ENCODE results near the gene MLLT1.
"Not testable (repeated sequence)": the region's sequence is repeated elsewhere in the genome, so short reads cannot be mapped to it uniquely, and the experiment has no call there.

MLLT1 gene, protein sequence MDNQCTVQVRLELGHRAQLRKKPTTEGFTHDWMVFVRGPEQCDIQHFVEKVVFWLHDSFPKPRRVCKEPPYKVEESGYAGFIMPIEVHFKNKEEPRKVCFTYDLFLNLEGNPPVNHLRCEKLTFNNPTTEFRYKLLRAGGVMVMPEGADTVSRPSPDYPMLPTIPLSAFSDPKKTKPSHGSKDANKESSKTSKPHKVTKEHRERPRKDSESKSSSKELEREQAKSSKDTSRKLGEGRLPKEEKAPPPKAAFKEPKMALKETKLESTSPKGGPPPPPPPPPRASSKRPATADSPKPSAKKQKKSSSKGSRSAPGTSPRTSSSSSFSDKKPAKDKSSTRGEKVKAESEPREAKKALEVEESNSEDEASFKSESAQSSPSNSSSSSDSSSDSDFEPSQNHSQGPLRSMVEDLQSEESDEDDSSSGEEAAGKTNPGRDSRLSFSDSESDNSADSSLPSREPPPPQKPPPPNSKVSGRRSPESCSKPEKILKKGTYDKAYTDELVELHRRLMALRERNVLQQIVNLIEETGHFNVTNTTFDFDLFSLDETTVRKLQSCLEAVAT

DNA sequence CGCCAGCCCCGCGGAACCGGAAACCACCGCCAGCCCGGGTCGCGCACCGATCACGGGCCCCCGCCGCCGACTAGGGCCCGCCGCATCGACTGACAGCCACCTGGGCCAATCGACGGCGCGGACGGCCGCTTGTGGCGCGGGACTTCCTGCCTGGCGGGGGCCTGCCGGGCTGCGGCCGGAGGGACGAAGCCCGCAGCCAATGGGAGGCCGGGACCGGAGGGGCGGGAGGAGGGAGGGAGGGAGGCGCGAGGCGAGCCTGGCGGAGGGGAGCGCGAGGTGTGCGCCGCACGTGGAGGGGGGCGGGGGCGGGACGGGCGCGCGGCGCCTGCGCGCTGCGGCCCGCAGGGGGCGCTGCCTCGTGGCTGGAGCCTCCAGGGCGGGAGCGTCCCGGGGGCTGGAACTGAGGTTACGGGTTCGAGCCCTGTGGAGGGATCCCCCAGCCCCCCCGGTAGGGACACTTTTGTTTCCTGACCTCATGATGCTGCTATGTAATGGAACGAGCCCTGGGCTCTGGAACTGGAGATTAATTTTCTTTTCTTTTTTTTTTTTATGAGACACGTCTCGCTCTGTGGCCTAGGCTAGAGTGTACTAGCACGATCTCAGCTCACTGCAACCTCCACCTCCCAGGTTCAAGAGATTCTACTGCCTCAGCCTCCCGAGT, at the start of gene MLLT1:
TSS of gene MLLT1 (minus strand) at position 45 of the 661 bp plus-strand sequence. CDS start 191 bp downstream, outside the sequence.
- peak; percentile 92 for DNase-seq (ENCODE audit: low read depth)

DNA sequence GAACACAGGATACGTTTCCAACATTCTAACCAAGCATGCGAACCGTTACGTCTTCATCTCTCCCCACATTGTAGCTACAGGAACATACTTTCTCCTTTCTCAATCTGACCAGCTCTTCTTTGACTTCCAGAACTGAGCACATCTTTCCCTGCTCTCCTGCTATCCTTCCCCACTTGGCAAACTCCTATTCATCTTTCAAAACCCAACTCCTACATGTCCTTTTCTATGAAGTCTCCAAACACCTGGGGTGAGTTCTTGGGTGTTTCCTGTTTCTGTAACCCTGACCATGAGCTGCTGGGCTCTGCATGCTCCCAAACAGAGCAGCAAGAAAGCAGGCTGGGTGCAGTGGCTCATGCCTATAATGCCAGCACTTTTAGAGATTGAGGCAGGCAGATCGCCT, 47.0 kb upstream of the MLLT1 start:
- no peak for DNase-seq (ENCODE audit: low read depth)

DNA sequence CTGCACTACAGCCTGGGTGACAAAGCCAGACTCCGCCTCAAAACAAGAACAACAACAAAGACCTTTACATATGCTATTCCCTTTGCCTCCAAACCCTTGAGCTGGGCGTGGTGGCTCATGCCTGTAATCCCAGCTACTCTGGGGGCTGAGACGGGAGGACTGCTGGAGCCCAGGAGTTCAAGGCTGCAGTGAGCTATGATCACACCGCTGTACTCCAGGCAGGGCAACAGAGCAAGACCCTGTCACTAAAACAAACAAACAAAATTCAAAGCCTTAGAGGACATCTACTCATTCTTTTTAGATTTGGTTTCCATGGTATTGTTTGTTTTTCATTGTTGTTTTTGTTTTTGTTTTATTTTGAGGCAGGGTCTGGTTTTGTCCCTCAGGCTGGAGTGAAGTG, 45.8 kb upstream of the MLLT1 start:
- no peak for DNase-seq (ENCODE audit: low read depth)

DNA sequence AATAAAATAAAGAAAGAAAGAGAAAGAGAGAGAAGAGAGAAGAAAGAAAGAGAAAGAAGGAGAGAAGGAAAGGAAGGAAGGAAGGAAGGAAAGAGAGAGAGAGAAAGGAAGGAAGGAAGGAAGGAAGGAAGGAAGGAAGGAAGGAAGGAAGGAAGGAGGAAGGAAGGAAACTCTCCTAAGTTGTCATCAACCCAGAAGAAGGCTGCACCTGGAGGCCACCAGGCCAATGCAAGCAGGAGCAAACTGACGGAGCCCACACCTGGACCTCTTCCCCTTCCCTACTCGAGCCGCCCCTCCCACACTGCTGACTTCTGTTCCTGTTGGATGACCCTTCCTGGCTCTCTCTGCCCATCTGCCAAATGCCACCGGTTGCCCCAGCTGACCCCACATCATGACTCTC, 45.0 kb upstream of the MLLT1 start:
- no peak for DNase-seq (ENCODE audit: low read depth)

DNA sequence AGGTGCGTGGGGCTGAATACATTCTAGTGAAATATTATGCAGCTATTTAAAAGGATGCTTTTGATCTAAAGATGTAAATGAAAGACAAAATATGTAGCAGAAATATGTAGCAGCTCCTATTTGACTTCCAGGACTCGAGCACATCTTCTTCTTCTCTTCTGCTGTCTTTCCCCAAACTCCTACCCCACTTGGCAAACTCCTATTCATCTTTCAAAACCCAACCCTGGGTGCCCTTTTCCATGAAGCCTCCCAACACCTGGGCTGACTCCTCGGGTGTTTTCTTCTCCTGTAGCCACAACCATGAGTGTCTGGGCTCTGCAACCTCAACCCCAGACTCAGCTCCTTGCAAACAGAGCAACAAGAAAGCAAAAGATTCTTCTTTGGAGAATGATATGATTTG, 42.5 kb upstream of the MLLT1 start:
- no peak for DNase-seq (ENCODE audit: low read depth)

DNA sequence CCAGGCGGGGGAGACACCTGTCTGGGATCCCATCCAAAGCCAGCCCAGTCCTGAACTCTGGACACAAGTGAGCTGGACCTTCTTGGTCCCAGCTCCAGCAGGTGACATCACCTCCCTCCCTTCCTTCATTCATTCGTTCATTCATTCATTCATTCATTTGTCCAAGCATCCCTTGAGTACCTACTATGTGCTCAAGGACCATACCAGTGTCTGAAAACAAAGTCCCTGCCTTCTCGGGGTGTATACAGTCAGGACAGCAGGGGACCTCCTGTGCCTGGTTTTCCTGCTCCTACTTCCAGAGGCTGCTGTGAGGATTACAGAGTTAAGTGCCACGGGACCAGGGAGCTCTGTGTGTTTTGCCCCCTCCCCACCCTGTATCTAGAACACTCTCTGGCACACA, 39.6 kb upstream of the MLLT1 start:
- DNase-seq (ENCODE audit: low read depth): no peak

DNA sequence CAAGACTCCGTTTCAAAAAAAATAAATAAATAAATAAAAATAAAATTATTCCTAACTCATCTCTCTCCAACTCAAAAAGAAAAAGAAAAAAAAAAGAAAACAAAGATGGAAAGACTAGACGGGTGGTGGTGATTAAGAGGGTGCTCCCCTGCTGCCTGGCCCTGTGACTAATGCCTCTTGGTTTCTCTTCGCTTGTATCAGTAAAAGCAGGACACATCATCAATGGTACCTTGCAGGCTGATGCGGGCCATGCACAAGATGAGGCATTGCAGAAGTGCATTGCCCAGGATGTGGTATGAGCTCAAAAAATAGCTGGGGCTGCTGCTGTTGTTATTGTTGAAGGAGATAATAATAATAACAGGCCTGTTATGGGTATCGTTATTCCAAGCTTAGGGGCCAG, 39.0 kb upstream of the MLLT1 start:
- no peak for DNase-seq (ENCODE audit: low read depth)

DNA sequence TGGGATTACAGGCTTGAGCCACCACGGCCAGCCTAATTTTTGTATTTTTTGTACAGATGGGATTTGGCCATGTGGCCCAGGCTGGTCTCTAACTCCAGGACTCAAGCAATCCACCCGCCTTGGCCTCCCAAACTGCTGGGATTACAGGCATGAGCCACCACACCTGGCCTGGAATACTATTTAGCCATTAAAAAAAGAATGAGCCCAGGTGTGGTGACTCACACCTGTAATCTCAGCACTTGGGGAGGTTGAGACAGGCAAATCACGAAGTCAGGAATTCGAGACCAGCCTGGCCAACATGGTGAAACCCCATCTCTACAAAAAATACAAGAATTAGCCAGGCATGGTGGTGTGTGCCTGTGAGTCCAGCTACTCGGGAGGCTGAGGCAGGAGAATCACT, 35.9 kb upstream of the MLLT1 start:
- not testable (repeated sequence) for DNase-seq (ENCODE audit: low read depth)

DNA sequence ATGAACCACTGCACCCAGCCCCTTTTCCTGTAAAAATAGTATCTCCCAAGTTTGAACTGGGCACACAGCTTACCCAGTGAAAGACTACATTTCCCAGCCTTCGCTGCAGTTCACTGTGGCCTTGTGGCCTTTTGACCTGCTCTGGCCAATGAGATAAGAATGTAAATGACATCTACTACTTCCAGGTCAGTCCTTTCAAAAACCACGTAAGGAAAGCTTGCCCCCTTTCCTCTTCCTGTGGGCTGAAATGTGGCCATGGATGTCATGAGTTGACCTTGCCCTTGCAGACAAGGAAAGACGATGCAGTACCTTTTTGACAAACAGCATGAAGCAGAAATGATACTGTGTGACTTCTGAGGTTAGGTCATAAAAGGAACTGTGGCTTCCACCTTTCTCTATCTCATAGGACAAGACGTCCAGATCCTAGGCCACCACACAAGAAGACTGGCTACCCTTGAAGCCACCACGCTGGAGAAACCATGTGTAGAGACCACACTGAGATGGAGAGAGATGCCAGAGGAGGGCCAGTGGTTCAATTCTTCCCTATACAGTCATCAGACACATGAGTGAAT, 33.7 kb upstream of the MLLT1 start:
- no peak for DNase-seq (ENCODE audit: low read depth)

DNA sequence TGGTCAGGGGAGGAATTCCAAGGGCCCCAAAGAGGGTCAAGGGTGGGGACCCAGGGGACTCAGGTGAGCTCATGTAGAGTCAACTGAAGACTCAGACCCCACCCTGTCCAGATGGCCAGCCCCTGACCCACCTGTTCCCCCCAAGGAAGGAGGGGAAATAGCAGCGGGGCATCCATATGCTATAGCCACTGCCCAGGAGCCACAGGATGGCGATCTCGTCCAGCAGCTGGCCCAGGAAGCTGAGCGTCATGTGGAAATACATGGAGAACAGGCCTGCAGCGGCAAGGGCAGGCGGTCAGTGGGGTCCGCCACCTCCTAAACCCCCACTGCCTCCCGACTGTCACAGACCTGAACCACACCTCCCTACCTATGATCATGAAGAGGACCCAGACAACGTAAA, 32.2 kb upstream of the MLLT1 start:
- no peak for DNase-seq (ENCODE audit: low read depth)

DNA sequence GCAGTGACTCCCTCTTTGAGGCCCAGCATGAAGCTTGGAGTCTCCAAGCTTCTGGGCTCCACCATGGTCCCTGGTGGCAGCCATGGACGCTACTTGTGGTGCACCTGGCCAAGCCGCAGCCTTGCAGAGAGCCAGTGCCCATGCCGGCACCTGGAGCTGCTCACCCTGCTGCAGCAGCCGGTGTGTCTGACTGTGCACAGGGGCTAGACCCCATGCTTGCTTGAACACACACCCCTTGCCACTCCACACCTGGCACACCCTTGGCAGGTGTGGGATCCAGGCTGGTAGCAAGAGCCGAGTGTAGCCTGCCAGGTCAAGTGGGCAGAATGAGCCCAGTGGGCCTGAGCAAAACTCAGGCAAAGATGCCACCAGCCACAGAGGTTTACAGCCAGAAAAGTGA, 18.6 kb upstream of the MLLT1 start:
- no peak for DNase-seq (ENCODE audit: low read depth)

DNA sequence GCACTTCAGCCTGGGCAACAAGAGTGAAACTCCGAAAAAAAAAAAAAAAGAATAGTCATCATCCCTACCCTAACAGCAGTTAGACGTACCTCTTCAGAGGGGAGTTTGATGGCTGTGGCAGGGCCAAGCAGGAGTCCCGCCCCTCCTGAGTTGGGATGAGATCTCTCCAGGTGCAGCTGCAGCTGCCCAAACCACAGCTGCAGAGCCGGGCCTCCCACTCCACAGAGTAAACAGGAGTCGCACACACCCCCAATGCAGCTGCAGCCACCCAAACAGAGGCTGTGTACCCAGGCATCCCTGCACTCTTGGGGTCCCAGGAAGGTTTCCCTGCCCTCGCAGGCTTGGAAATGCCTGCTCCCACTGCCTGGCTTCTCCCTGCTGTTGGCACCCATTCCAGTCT, 17.4 kb upstream of the MLLT1 start:
- DNase-seq (ENCODE audit: low read depth): no peak

DNA sequence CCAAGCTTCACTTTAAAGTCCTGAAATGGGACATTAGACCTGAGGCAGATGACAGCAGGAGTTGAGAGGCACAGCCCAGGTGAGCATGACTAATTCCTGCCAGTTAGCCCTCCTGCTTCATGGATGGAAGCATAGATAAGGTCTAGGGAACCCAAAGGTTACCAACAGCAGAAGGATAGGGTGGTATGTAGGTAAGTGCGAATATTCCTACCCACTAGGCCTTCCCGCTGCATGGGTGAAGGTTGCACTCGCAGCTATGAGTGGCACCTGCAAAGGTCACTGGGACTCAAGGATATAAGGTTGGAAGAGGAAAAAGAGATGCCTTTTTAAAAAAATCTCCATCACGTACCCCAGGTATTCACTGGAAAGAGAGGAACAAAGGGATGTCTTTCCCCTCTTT, 12.2 kb upstream of the MLLT1 start:
- no peak for DNase-seq (ENCODE audit: low read depth)

DNA sequence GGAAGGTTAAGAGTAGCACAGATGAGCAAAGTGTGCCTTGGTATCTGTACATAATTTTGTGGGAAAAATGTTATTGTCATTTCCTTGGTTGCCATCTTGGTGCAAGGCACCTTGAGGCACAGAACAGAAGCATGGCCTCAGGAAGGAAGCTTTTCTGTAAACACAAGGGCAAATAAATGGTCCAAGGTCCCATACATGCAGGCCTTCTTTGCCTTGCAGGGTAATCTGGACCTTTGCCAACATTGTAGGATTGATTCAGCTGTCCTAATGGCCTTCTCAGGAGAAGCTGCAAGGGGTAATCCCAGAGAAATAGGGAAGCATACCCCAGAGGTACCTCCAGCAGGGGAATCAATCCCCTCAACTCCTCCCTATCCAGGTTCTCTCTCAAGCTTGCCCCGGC, 9.0 kb upstream of the MLLT1 start:
- no peak for DNase-seq (ENCODE audit: low read depth)

DNA sequence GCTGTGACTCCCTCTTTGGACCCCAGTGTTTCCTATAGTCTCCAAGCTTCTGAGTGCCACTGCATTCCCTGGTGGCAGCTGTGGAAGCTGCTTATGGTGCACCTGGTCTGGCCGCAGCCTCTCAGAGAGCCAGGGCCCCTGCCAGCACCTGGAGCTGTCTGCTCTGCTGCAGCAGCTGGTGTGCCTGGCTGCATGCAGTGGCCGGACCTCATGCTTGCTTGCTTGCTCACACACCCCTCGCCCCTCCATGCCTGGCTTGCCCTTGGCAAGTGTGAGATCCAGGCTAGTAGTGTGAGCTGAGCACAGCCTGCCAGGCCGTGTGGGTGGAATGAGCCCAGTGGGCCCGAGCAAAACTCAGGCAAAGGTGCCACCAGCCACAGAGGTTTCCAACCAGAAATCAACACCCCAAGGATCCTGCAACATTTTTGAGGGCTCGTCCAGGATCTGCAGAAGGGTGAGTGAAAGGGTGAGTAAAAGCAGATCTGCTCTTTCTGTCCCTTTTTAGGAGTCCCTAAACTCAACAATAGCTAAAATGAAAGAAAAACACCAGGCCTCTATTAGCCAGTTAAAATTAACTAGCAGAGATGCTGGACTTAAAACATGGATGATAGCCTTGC, 7.6 kb upstream of the MLLT1 start:
- no peak for DNase-seq (ENCODE audit: low read depth)

DNA sequence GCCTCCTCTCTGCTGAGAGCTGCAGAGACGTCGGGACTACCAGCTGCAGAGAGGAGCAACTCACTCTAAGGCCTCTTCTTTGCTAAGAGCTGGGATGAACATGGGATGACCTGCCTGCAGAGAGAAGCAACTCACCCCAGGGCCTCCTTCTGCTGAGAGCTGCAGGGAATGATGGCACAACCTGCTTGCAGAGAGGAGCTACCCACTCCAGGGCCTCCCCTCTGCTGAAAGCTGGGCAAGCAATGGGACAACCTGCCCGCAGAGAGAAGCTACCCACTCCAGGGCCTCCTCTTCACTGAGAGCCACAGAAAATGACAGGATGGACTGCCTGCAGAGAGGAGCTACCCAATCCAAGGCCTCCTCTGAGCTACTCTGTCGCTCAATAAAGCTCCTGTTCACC, 6.9 kb upstream of the MLLT1 start:
- DNase-seq (ENCODE audit: low read depth): no peak

DNA sequence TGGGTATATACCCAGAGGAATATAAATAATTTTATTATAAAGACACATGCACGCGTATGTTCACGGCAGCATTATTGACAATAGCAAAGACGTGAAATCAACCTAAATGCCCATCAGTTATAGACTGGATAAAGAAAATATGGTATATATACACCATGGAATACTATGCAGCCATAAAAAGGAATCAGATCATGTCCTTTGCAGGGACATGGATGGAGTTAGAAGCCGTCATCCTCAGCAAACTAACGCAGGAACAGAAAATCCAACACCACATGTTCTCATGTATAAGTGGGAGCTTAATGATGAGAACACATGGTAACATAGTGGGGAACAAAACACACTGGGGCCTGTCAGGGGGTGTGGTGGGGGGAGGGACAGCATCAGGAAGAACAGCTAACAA, 2.6 kb upstream of the MLLT1 start:
- DNase-seq (ENCODE audit: low read depth): not testable (repeated sequence)

DNA sequence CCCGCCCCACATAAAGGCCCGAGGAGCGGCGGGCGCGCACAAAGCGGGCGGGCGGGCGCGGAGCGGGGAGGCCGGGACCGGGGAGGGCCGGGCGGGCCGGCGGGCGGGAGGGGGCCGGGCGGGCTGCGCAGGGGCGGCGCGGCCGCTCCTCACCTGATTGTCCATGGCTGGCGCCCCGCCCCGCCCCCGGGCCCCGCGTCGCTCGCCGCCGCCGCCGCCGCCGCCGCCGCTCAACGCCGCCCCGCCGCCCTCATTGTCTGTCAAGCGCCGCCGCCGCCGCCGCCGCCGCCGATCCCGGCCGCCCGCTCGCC, 200 bp downstream of the MLLT1 start:
- DNase-seq (ENCODE audit: low read depth): no peak

DNA sequence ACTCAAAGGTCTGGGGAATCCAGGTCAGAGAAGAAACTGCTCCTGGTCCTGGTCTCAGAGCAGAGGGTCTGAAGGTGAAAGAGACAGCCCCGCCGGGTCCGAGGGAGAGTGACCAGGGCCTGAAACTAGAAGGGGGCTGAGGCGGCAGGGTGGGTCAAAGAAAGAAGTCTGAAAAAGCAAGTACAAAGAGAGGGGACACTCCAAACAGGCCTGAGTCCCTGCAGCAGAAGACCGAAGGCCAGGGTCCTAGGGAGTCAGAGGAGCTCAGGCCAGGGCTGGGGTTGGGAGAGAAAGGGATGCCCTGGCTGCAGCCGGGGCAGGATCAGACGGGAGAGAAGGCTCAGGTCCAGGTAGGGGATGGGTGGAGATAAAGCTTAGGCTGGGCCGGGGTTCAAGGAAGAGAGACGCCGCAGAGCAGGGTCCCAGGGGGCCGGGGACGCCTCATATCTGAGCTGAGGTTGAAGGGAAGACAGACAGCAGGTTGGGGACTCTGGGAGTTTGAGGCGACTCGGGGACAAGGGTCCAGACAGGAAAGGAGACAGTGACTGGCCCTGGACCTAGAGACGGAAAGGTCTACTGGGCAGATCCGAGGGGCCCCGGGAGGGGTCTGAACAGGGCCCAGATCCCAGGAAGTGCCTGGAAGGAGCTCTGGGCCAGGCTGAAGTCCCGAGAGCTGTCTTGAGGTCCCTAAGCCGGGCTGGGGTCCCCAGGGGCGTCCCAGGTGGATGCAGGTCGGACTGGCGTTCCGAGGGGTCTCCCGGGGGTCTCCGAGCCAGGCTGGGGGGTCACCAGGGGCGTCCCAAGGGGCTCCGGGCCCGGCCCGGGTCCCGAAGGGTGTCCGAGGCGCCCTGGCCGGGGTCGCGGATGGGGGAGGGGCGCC, 795 bp downstream of the MLLT1 start:
- no peak for DNase-seq (ENCODE audit: low read depth)

DNA sequence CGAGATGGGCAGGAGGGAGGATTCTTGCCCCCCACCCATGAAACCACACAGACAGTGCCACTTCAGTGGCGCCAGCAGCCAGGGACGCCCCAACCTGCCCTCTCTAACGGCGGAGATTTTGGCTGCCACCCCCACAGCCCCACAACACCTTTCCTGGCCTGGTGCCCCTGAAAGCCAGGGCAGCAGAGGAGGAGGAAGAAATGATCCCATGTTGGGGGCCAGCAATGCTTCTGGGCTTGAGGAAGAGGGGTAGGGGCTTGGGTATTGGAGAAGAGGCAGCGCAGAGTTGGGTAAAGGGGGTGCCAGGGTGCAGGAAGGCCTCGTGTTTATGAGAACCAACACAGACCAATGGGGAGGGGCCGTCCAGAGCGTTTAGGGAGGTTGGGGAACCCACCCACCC, 1.7 kb downstream of the MLLT1 start:
- no peak for DNase-seq (ENCODE audit: low read depth)

DNA sequence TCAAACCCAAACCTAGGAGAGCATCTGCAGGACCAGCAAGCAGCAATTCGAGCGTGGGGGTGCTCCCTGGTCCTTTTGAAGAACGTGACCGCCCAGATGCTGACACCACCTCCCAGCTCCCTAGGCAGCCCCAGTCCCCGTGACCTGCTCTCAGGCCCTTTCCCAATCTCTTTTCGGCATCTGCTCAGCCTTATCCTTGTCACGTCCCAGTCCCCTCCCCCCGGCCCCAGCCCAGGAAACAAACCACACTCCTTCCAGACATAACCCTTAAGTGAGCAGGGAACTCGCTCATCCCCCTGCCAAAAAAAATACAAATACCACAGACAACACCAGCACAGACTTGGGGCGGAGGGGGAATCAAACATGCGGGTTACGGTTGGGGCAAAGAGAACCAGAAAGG, 3.3 kb downstream of the MLLT1 start:
- DNase-seq (ENCODE audit: low read depth): no peak

DNA sequence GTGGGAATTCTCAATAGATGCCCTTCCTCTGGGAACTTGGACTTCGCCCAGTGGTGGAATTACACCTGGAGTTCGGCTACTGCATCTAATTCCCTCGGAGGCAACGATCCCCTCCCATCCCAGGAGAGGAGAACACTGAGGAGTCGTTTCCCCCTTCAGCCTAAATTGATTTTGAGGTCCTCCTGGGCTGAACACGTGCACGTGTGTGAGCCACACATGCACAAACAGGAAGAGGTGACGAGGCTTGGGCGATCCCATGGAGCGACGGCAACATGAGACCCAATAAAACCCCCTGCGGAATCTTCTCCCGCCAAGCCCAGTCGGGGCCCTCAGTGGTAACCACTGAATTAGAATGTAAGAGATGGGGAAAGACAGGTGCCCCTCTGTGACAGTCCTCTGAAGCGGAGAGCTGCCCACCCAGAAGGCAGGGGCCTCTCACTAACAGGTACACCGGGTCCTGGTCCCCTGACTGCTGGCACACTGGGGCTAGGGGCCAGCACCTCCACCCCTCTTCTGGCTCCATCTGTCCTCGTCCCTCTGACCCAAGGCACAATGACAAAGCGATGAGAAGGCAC, 4.5 kb downstream of the MLLT1 start:
- DNase-seq (ENCODE audit: low read depth): no peak

All from T-helper 22 cell (primary cell).